ENCODE results near the gene SLC2A13.

DNA sequence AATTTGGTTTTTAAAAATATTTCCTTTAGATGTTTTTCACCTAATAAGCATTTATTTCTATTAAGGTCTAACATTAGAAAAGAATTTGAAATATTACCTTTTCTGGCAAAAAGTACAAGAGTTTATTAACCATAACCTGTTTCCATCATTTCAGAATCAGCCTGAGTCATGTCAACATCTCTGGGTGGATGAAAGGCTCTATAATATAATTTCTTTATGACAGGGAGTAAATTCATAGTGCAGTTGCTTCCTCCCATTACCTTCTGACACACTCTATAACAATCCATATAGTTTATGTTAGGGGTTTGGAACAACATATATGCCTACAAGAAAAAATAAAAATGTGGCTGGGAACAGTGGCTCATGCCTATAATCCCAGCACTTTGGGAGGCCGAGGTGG is 134.5 kb downstream of the SLC2A13 start:
- TF ChIP-seq, protein P1, sequence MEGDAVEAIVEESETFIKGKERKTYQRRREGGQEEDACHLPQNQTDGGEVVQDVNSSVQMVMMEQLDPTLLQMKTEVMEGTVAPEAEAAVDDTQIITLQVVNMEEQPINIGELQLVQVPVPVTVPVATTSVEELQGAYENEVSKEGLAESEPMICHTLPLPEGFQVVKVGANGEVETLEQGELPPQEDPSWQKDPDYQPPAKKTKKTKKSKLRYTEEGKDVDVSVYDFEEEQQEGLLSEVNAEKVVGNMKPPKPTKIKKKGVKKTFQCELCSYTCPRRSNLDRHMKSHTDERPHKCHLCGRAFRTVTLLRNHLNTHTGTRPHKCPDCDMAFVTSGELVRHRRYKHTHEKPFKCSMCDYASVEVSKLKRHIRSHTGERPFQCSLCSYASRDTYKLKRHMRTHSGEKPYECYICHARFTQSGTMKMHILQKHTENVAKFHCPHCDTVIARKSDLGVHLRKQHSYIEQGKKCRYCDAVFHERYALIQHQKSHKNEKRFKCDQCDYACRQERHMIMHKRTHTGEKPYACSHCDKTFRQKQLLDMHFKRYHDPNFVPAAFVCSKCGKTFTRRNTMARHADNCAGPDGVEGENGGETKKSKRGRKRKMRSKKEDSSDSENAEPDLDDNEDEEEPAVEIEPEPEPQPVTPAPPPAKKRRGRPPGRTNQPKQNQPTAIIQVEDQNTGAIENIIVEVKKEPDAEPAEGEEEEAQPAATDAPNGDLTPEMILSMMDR (IDR thresholded peaks at IDR 0.05 in 8 of 11, conservative IDR thresholded peaks at IDR 0.05 in 3 of 11), result no peak
- TF ChIP-seq POLR2A (IDR thresholded peaks at IDR 0.05) (no peak), POLR2AphosphoS5 (IDR thresholded peaks at IDR 0.05) (no peak)
